ENCODE measurements around the gene OSBPL5. TPM values are rescaled to one million over a fixed set of nuclear protein-coding genes. Genes with fewer than 3 reads are reported as not detected.

Gene OSBPL5
- total and polyA plus RNA-seq, 9 of the 15 experiments (the other 6 are each of a cell fraction or from before 2014, with no cell fraction given), result 0.06 to 14.8 (median 3.2) TPM

DNA sequence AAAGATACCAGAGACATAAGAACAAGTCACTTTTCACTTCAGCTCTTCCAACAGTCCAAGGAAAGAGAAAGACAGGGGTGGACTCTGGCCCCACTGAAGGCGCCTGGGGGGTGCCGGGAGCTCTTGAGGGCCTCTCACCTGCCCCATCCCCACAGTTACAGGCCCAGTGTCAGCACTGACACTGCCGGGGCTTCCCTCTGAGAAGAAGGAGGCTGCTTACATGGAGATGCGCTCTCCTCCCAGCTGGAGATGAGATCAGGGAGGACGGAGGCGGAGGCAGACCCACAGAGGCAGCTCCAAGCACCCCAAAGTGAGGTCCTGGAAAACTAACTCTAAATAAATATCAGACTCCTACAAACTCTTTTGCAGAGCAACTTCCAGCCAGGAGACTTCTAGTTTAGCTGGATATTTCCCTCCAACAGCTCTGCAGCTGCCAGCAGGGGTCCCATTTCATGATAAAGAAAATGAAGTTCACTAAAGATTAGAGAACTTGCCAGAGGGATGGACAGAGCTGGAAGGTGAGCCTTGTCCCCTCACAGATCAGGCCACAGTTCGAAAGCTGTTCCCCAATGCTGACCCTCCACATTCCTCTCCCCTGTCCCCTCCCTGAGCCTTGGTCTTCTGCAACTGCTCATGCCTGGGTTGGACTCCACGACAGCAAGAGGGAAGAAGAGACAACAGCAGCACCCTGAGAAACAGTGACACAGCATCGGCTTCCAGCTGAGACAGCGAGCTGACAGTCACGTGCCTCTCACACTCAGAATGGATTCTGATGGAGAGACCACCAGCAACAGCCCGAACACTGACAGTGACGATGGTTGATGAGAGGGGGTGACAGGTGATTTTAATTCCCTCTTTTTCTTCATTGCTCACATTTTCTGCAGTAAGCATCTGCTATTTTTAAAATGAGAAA, 113.7 kb downstream of the OSBPL5 start (continued):
- peak in 1 of 2 experiments; percentile 71; a peak in 1 of 4 replicates for TF ChIP-seq SIN3A (IDR thresholded peaks at IDR 0.05; ENCODE audit: borderline replicate concordance in 2 of 2, control insufficient read depth in 1 of 2, low read depth in 2 of 2, low read length in 2 of 2)
- peak; percentile 48 to 63; a peak in 2 of 4 replicates for TF ChIP-seq FOXK2 (conservative IDR thresholded peaks at IDR 0.05 in 1 of 2, IDR thresholded peaks at IDR 0.05 in 1 of 2; ENCODE audit: low read depth in 2 of 2)
- TF ChIP-seq, protein P1, sequence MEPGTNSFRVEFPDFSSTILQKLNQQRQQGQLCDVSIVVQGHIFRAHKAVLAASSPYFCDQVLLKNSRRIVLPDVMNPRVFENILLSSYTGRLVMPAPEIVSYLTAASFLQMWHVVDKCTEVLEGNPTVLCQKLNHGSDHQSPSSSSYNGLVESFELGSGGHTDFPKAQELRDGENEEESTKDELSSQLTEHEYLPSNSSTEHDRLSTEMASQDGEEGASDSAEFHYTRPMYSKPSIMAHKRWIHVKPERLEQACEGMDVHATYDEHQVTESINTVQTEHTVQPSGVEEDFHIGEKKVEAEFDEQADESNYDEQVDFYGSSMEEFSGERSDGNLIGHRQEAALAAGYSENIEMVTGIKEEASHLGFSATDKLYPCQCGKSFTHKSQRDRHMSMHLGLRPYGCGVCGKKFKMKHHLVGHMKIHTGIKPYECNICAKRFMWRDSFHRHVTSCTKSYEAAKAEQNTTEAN (CRISPR knock-in tag; IDR thresholded peaks at IDR 0.05), result no peak
- TF ChIP-seq, protein P2, sequence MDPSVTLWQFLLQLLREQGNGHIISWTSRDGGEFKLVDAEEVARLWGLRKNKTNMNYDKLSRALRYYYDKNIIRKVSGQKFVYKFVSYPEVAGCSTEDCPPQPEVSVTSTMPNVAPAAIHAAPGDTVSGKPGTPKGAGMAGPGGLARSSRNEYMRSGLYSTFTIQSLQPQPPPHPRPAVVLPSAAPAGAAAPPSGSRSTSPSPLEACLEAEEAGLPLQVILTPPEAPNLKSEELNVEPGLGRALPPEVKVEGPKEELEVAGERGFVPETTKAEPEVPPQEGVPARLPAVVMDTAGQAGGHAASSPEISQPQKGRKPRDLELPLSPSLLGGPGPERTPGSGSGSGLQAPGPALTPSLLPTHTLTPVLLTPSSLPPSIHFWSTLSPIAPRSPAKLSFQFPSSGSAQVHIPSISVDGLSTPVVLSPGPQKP (CRISPR knock-in tag; IDR thresholded peaks at IDR 0.05), result no peak
- no peak for TF ChIP-seq RB1 (IDR thresholded peaks at IDR 0.05; ENCODE audit: low read depth)
- TF ChIP-seq PCBP1 (IDR thresholded peaks at IDR 0.05; ENCODE audit: low read depth, low read length, poor library complexity, severe bottlenecking), result no peak
- TF ChIP-seq TOE1 (IDR thresholded peaks at IDR 0.05; ENCODE audit: borderline replicate concordance), result peak; percentile 71; the same call in 1 of the 2 replicates
- no peak for TF ChIP-seq TOE1 (CRISPR knock-in tag; IDR thresholded peaks at IDR 0.05; ENCODE audit: borderline replicate concordance, low read depth)
- TF ChIP-seq, protein P3, sequence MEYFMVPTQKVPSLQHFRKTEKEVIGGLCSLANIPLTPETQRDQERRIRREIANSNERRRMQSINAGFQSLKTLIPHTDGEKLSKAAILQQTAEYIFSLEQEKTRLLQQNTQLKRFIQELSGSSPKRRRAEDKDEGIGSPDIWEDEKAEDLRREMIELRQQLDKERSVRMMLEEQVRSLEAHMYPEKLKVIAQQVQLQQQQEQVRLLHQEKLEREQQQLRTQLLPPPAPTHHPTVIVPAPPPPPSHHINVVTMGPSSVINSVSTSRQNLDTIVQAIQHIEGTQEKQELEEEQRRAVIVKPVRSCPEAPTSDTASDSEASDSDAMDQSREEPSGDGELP (CRISPR knock-in tag; IDR thresholded peaks at IDR 0.05; ENCODE audit: borderline replicate concordance), result peak; percentile 74; the same call in 1 of the 2 replicates
- TF ChIP-seq ZNF583 (CRISPR knock-in tag; IDR thresholded peaks at IDR 0.05), result no peak
- TF ChIP-seq NONO (IDR thresholded peaks at IDR 0.05; ENCODE audit: low read depth in 2 of 2, low read length in 1 of 2), result no peak
- no peak for TF ChIP-seq ZNF134 (CRISPR knock-in tag; conservative IDR thresholded peaks at IDR 0.05)
- no peak for TF ChIP-seq PML (IDR thresholded peaks at IDR 0.05; ENCODE audit: low read length)
- no peak for TF ChIP-seq HDAC8 (tag; IDR thresholded peaks at IDR 0.05)
- TF ChIP-seq KLF16 (IDR thresholded peaks at IDR 0.05), result no peak
- TF ChIP-seq, protein P4, sequence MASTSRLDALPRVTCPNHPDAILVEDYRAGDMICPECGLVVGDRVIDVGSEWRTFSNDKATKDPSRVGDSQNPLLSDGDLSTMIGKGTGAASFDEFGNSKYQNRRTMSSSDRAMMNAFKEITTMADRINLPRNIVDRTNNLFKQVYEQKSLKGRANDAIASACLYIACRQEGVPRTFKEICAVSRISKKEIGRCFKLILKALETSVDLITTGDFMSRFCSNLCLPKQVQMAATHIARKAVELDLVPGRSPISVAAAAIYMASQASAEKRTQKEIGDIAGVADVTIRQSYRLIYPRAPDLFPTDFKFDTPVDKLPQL (IDR thresholded peaks at IDR 0.05; ENCODE audit: extremely low read depth, insufficient read length), result no peak
- TF ChIP-seq HMGN3 (IDR thresholded peaks at IDR 0.05; ENCODE audit: borderline replicate concordance, extremely low read depth, insufficient read length, low read depth, low read length), result no peak
- TF ChIP-seq, protein P5, sequence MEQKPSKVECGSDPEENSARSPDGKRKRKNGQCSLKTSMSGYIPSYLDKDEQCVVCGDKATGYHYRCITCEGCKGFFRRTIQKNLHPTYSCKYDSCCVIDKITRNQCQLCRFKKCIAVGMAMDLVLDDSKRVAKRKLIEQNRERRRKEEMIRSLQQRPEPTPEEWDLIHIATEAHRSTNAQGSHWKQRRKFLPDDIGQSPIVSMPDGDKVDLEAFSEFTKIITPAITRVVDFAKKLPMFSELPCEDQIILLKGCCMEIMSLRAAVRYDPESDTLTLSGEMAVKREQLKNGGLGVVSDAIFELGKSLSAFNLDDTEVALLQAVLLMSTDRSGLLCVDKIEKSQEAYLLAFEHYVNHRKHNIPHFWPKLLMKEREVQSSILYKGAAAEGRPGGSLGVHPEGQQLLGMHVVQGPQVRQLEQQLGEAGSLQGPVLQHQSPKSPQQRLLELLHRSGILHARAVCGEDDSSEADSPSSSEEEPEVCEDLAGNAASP (IDR thresholded peaks at IDR 0.05), result no peak
- no peak for TF ChIP-seq MEIS2 (IDR thresholded peaks at IDR 0.05; ENCODE audit: partially characterized antibody)
- no peak for TF ChIP-seq NR2C1 (IDR thresholded peaks at IDR 0.05)
- TF ChIP-seq NR2C1 (tag; IDR thresholded peaks at IDR 0.05), result no peak
